HG02938 (cell line): ENCODE data around the gene GRAMD1B.
A peak's percentile ranks its signal among the peaks of the same experiment; 100 is the strongest.
"Not testable (repeated sequence)": the region's sequence is repeated elsewhere in the genome, so short reads cannot be mapped to it uniquely, and the experiment has no call there.

Experiments used
- ATAC-seq: cut with Tn5 transposase; IDR thresholded peaks from one replicate; pipeline ENCODE4 v1.9.1; 2021; ENCODE audit warnings: mild to moderate bottlenecking, moderate library complexity; ENCODE audit not compliant: unreplicated experiment

The GRAMD1B gene

GRCh38 chr11:123561431-123561800, 131.3 kb downstream of the GRAMD1B start:
- ATAC-seq = no peak

GRCh38 chr11:123562158-123562557, 132.1 kb downstream of the GRAMD1B start:
- no peak for ATAC-seq

GRCh38 chr11:123562829-123563228, 132.8 kb downstream of the GRAMD1B start:
- ATAC-seq = no peak

GRCh38 chr11:123564221-123564620, 134.2 kb downstream of the GRAMD1B start:
- no peak for ATAC-seq

GRCh38 chr11:123566852-123567251, 136.8 kb downstream of the GRAMD1B start:
- ATAC-seq = no peak

GRCh38 chr11:123567466-123567865, 137.4 kb downstream of the GRAMD1B start:
- ATAC-seq = no peak

GRCh38 chr11:123568367-123568870, 138.3 kb downstream of the GRAMD1B start:
- ATAC-seq = no peak

- ATAC-seq = no peak
These were observed 139.3 kb downstream of the GRAMD1B start for GRCh38 chr11:123569393-123569792.

- ATAC-seq = no peak
These were observed 141.0 kb downstream of the GRAMD1B start for GRCh38 chr11:123570939-123571580.

GRCh38 chr11:123572791-123573190, 142.7 kb downstream of the GRAMD1B start:
- not testable (repeated sequence) for ATAC-seq

GRCh38 chr11:123573286-123573685, 143.2 kb downstream of the GRAMD1B start:
- no peak for ATAC-seq

- no peak for ATAC-seq
These were observed 145.4 kb downstream of the GRAMD1B start for GRCh38 chr11:123575441-123575840.

- no peak for ATAC-seq
These were observed 146.0 kb downstream of the GRAMD1B start for GRCh38 chr11:123576082-123576481.

- no peak for ATAC-seq
These were observed 146.4 kb downstream of the GRAMD1B start for GRCh38 chr11:123576501-123576900.

- peak; percentile 50 for ATAC-seq
These were observed 147.1 kb downstream of the GRAMD1B start for GRCh38 chr11:123577081-123577598.

- ATAC-seq = no peak
These were observed 148.9 kb downstream of the GRAMD1B start for GRCh38 chr11:123578778-123579481.

GRCh38 chr11:123579482-123579812, 149.4 kb downstream of the GRAMD1B start:
- no peak for ATAC-seq

GRCh38 chr11:123580137-123580536, 150.1 kb downstream of the GRAMD1B start:
- ATAC-seq = no peak

GRCh38 chr11:123580557-123581275, 150.6 kb downstream of the GRAMD1B start:
- peak; percentile 73 for ATAC-seq

- ATAC-seq = no peak
These were observed 151.8 kb downstream of the GRAMD1B start for GRCh38 chr11:123581651-123582399.

GRCh38 chr11:123582992-123583504, 153.0 kb downstream of the GRAMD1B start:
- ATAC-seq = no peak
